NCI-H187 (cell line): ENCODE measurements around the gene SLC35E2B.
A peak's percentile ranks its signal among the peaks of the same experiment; 100 is the strongest.

Experiments used
- DNase-seq, 2 experiments: peaks; one replicate each; lab custom pipeline; 2025; lab: John Stamatoyannopoulos, UW

The SLC35E2B gene

DNA sequence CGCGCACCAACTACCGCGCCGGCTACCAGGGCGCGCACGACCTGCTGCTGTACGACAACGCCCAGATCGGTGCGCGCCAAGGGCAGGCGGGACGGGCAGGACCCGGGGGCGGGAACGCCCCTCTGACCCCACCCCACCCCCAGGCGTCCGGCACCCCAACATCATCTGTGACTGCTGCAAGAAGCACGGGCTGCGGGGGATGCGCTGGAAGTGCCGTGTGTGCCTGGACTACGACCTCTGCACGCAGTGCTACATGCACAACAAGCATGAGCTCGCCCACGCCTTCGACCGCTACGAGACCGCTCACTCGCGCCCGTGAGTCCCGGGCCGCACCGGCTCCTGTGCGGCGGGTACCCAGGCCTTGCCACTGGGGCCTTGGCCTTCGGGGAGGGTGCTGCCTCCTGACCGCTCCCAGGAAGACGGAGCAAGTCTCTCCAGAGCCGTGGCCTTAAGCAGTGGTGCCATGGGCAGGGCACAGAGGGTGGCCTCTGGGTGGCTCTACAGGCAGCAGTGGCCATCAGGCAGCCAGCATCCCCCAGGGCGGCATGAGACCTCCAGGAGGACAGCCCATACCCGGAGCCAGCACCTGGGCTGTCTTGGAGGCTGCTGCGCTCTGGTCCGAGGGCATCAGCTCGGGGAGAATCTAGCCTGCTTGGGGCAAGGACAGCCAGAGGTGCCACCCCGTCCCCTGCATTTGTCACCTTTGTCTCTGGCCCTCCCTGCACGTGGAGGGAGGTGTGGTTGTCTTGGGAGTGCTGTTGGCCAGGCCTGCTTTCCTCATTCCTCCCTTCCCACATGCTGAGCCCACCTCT is 68.8 kb downstream of the SLC35E2B start:
- DNase-seq, result no peak

- DNase-seq, result no peak
Observed at GRCh38 chr1:1623181-1623630, 69.4 kb downstream of the SLC35E2B start.

DNA sequence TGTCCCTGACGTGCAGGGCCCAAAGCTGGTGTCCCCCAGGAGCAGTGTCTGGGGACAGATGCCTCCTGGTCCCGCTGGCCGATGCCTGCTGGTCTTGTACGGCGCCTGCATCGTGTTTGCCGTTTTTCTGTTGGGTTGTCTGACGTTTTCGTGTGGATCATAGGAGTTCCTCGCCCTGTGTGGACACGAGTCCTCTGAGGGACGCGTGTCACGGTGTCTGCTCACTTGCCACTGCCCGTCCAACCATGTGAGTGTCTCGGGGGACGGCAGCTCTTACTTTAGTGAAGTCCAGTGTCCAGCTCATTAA is 69.9 kb downstream of the SLC35E2B start:
- no peak for DNase-seq

- no peak for DNase-seq
Observed at GRCh38 chr1:1622010-1622787, 70.4 kb downstream of the SLC35E2B start.

GRCh38 chr1:1621173-1622009 is 71.2 kb downstream of the SLC35E2B start:
- DNase-seq, result no peak

DNA sequence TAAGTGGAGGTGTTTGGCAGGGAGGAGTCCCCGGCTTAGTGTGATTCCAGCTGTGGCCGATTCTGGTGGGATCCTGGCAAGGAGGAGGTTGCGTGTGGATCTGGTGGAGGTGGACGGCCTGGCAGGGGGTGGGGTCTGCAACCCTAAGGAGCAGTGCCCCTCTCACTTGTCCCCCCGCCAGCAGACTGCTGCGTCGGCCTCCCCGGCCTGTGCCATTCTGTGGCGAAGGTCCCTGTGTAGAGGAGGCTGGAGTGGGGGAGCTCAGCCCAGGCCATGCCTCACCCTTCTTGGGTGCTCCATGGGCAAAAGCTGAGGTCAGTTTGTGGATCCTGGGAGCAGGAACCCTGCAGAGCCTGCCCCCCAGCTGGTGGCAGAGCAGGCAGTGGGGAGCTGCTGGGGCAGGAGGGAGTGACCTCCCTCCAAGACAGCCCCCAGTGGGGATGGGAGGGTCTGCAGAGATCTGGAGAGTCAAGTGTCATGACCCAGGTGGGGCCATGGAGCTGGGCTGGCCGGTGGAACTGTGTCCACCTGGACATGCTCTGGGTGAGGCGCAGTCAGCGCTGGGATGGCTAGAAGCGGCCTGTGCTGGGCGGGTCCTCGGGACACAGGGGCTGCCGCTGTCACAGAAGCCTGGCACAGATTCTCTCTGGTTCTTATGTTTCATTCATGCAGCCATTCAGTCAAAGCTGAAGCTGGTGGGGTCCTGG is 72.0 kb downstream of the SLC35E2B start:
- no peak for DNase-seq

DNA sequence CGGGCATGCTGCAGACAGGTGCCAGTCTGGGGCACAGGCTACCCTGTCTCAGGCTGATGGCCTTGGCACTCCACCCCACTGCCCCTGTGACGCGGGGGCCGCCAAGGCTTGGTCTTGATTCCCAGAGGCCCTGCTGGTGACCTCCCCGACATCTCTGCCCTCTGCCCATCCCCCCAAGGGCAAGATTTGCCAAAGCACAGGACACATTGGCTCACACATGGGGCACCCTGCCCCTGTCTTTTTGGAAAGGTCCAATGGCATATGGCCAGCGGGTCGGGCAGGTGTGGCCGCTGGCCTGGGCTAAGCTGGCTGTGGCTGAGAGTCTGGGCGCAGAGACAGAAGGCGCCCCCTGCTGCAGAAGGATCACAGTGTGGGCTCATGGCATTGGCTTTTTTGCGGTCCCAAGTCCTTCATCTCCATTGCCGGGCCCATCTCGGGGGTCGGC is 72.7 kb downstream of the SLC35E2B start:
- no peak for DNase-seq

- no peak for DNase-seq
Observed at GRCh38 chr1:1618396-1619068, 74.1 kb downstream of the SLC35E2B start.

- DNase-seq, result no peak
Observed at GRCh38 chr1:1617925-1618324, 74.7 kb downstream of the SLC35E2B start.

- no peak for DNase-seq
Observed at GRCh38 chr1:1617516-1617915, 75.1 kb downstream of the SLC35E2B start.

GRCh38 chr1:1616838-1617237 is 75.8 kb downstream of the SLC35E2B start:
- no peak for DNase-seq

- DNase-seq, result no peak
Observed at GRCh38 chr1:1616045-1616790, 76.4 kb downstream of the SLC35E2B start.

DNA sequence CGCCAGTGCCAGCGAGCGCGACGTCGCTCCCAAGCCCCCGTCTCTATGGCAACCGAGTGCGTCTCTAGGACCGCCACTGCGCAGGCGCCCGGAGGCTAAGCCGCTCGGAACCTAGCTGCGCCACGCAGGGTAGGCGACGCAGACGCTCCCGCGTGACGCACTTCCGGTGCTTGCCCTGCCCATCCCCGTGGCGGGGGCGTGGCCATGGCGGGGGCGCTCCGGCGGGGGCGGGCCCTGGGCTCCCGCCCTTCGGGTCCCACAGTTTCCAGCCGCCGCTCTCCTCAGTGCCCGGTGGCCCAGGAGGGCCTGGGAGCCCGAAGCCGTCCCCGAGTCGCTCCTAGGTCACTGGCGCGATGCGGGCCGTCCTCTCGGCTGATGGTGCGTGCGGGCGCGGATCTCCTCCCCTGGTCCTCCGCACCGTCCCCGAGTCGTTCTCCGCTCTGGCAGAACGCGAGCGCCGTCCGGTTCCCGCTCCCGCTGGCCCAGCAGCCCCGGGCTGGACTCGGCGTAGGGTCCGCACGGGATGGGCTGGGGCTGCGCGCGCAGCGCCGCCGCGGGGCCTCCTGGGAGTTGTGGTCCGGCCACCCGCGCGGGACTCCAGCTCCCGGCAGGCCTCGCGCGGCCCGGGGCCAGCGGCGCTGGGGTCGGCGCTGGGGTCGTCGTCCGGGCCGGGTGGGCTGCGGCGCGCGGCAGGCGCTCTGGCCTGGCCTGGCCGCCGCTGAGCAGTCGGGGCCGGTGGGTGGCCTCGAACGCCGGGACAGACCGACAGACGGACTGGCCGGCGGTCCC is 77.1 kb downstream of the SLC35E2B start, which contains the start of gene MIB2:
Gene MIB2, plus strand, starts transcription at position 245 of the 789 bp plus-strand sequence. CDS start 7,953 bp downstream, outside the sequence.
- DNase-seq, result peak; percentile 92 to 99

GRCh38 chr1:1614954-1615255 is 77.7 kb downstream of the SLC35E2B start:
- DNase-seq, result no peak

- DNase-seq, result no peak
Observed at GRCh38 chr1:1614204-1614953, 78.2 kb downstream of the SLC35E2B start.

GRCh38 chr1:1613509-1614082 is 79.0 kb downstream of the SLC35E2B start:
- DNase-seq, result no peak

DNA sequence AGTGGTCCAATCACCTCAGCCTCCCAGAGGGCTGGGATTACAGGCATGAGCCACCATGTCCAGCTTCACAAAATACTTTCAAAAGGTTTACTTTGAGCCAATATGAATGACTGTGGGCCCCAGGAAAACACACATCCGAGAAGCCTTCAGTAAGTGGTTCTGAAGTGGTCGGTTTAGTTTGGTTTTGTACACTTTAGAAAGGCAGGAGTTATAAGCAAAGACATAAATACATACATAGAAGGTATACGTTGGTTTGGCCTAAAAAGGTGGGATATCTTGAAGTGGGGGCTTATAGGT is 80.5 kb downstream of the SLC35E2B start:
- DNase-seq, result no peak

- no peak for DNase-seq
Observed at GRCh38 chr1:1610796-1611195, 81.8 kb downstream of the SLC35E2B start.
